Right atrium auricular region (tissue), 2 donors: ENCODE data around the gene UBN1. TPM values are rescaled to one million over a fixed set of nuclear protein-coding genes. Genes with fewer than 3 reads are reported as not detected.

Experiments
- DNase-seq: peaks from one replicate; pipeline ENCODE4 v3.0.0-alpha.2; 2019; ENCODE audit warnings: low spot score
- H3K27ac ChIP-seq, 2 donors: fragments of 200-600 bp; sonication (generic); 1 replicate in 1 of 2; 2 replicates in 1 of 2; pipeline ENCODE4 v1.5.1; 2016 to 2019
- H3K27me3 ChIP-seq, 2 donors: fragments of 200-600 bp; sonication (generic); one replicate each; pipeline versions ENCODE4 v1.5.1 to v1.6.0; 2017 to 2019
- H3K36me3 ChIP-seq: fragments of 200-600 bp; sonication (generic); one replicate; pipeline ENCODE4 v1.5.1; 2016
- H3K4me1 ChIP-seq, 2 donors: fragments of 200-600 bp; sonication (generic); one replicate each; pipeline versions ENCODE4 v1.5.1 to v1.6.0; 2017 to 2019
- H3K4me3 ChIP-seq, 2 donors: fragments of 200-600 bp; sonication (generic); 1 replicate in 1 of 2; 2 replicates in 1 of 2; pipeline ENCODE4 v1.5.1; 2017 to 2019; ENCODE audit warnings: mild to moderate bottlenecking in 1 of 2, moderate library complexity in 1 of 2
- H3K9me3 ChIP-seq, 2 donors: fragments of 200-600 bp; sonication (generic); one replicate each; pipeline ENCODE4 v1.5.1; 2019
- CTCF ChIP-seq, 2 donors: fragments of 200-600 bp; sonication (generic); IDR thresholded peaks; one replicate each; pipeline ENCODE4 v1.5.1; 2019; ENCODE audit warnings: antibody characterized with exemption in 2 of 2
- total RNA-seq, 2 donors: library from RNA; depleted of rRNA; stranded (reverse); fragments of >200 nt; gene quantifications; one replicate each; pipeline ENCODE4 v1.1.0, GENCODE V29; 2016

UBN1 gene
- total RNA-seq, 2 donors from 2014 or later: 26.1 to 29.7 TPM

- TF ChIP-seq CTCF (IDR thresholded peaks at IDR 0.05): no peak
- Histone ChIP-seq H3K4me1 (peaks cover 0 to 70% of the 10 kb centered on the region in 2 donors), H3K9me3 (no peaks in the 10 kb centered on the region), H3K27me3 (no peaks in the 10 kb centered on the region), H3K36me3 (peaks cover 77% of the 10 kb centered on the region), H3K27ac (peak overlapping the region; percentile 78 to 87), H3K4me3 (no peak overlapping the region)
- DNase-seq: no peak
These were observed 20.8 kb upstream of the UBN1 start for GRCh38 chr16:4826526-4826925.

- H3K4me3 ChIP-seq: no peak overlapping the region
- H3K9me3 ChIP-seq: no peaks in the 10 kb centered on the region
- DNase-seq: no peak
- no peak for TF ChIP-seq CTCF (IDR thresholded peaks at IDR 0.05)
- peaks cover 0 to 65% of the 10 kb centered on the region in 2 donors for H3K4me1 ChIP-seq
- H3K36me3 ChIP-seq: peaks cover 78% of the 10 kb centered on the region
- H3K27ac ChIP-seq: peak overlapping the region; percentile 78 to 87
- H3K27me3 ChIP-seq: no peaks in the 10 kb centered on the region
These were observed 20.3 kb upstream of the UBN1 start for GRCh38 chr16:4826980-4827379.

GRCh38 chr16:4828567-4829321, 18.5 kb upstream of the UBN1 start:
- Histone ChIP-seq H3K4me3 (no peak overlapping the region), H3K27ac (peak overlapping the region; percentile 78 to 87), H3K9me3 (no peaks in the 10 kb centered on the region), H3K27me3 (no peaks in the 10 kb centered on the region), H3K4me1 (peaks cover 0 to 63% of the 10 kb centered on the region in 2 donors), H3K36me3 (peaks cover 72% of the 10 kb centered on the region)
- no peak for TF ChIP-seq CTCF (IDR thresholded peaks at IDR 0.05)
- DNase-seq: no peak

- Histone ChIP-seq H3K9me3 (no peaks in the 10 kb centered on the region), H3K4me1 (peaks cover 0 to 53% of the 10 kb centered on the region in 2 donors), H3K4me3 (no peak overlapping the region), H3K27ac (peak overlapping the region; percentile 78 to 87), H3K36me3 (peaks cover 70% of the 10 kb centered on the region), H3K27me3 (no peaks in the 10 kb centered on the region)
- TF ChIP-seq CTCF (IDR thresholded peaks at IDR 0.05): no peak
- no peak for DNase-seq
These were observed 16.9 kb upstream of the UBN1 start for GRCh38 chr16:4830408-4830807.

- H3K9me3 ChIP-seq: no peaks in the 10 kb centered on the region
- H3K27me3 ChIP-seq: no peaks in the 10 kb centered on the region
- no peak overlapping the region for H3K4me3 ChIP-seq
- peaks cover 0 to 41% of the 10 kb centered on the region in 2 donors for H3K4me1 ChIP-seq
- TF ChIP-seq CTCF (IDR thresholded peaks at IDR 0.05): no peak
- DNase-seq: no peak
- H3K36me3 ChIP-seq: peaks cover 62% of the 10 kb centered on the region
- H3K27ac ChIP-seq: no peak overlapping the region
These were observed 15.7 kb upstream of the UBN1 start for GRCh38 chr16:4831616-4832015.
